T-helper 1 cell treated with Interleukin-12 subunit alpha and Interleukin-12 subunit beta and Interleukin-4 antibody, amounts not matched to agents 30 ng/mL and 1 ng/mL, for 36 hours (primary cell): ENCODE results near the gene LAX1. TPM values are rescaled to one million over a fixed set of nuclear protein-coding genes. Genes with fewer than 3 reads are reported as not detected.

ENCODE experiments used
- intact Hi-C: fragments of 100-400 bp; cut with micrococcal nuclease; formaldehyde crosslinking; loops from one replicate; pipeline ENCODE4 v1.15.1; 2024
- total RNA-seq: library from RNA; stranded (reverse); gene quantifications from 2 replicates; pipeline ENCODE4 v1.2.3, GENCODE V29; 2022

LAX1 gene
- total RNA-seq, 1 donor from 2014 or later = 12.6 TPM

- intact Hi-C loops = loop anchor here (1.0 kb wide), 7 partner anchors 10 to 157 kb away; partner anchors contain the start of genes SNRPE, ZBED6 and ZC3H11A
Observed at GRCh38 chr1:203764105-203765028, 616 bp upstream of the LAX1 start.

GRCh38 chr1:203768256-203768655 is 3.3 kb downstream of the LAX1 start:
- intact Hi-C loops = no loop called here

- intact Hi-C loops = no loop called here
Observed at GRCh38 chr1:203769505-203770343, 4.7 kb downstream of the LAX1 start.

- intact Hi-C loops = no loop called here
Observed at GRCh38 chr1:203771901-203772301, 6.9 kb downstream of the LAX1 start.

- intact Hi-C loops = no loop called here
Observed at GRCh38 chr1:203772836-203773235, 7.9 kb downstream of the LAX1 start.

GRCh38 chr1:203776636-203777035 is 11.7 kb downstream of the LAX1 start:
- intact Hi-C loops = no loop called here

GRCh38 chr1:203777596-203777995 is 12.6 kb downstream of the LAX1 start:
- intact Hi-C loops = no loop called here

- intact Hi-C loops = no loop called here
Observed at GRCh38 chr1:203778146-203778545, 13.2 kb downstream of the LAX1 start.

- intact Hi-C loops = no loop called here
Observed at GRCh38 chr1:203778789-203779188, 13.8 kb downstream of the LAX1 start.

- intact Hi-C loops = no loop called here
Observed at GRCh38 chr1:203781962-203782361, 17.0 kb downstream of the LAX1 start.

GRCh38 chr1:203789966-203790365 is 25.0 kb downstream of the LAX1 start:
- intact Hi-C loops = loop anchor here (10.0 kb wide), 1 partner anchor 715 kb away; no protein-coding TSS in a partner anchor

- intact Hi-C loops = loop anchor here (10.0 kb wide), 1 partner anchor 713 kb away; no protein-coding TSS in a partner anchor
Observed at GRCh38 chr1:203791498-203791897, 26.5 kb downstream of the LAX1 start.

- intact Hi-C loops = loop anchor here (10.0 kb wide), 1 partner anchor 712 kb away; no protein-coding TSS in a partner anchor
Observed at GRCh38 chr1:203792486-203792885, 27.5 kb downstream of the LAX1 start.

- intact Hi-C loops = loop anchor here (10.0 kb wide), 1 partner anchor 711 kb away; no protein-coding TSS in a partner anchor
Observed at GRCh38 chr1:203793561-203793960, 28.6 kb downstream of the LAX1 start.

- intact Hi-C loops = loop anchor here (1.0 to 10.0 kb wide), 14 partner anchors 30 to 1448 kb away; partner anchors contain the start of genes BTG2, LAX1, PPFIA4 and PPP1R12B
Observed at GRCh38 chr1:203794764-203795440, 29.9 kb downstream of the LAX1 start.

- intact Hi-C loops = loop anchor here (1.0 to 10.0 kb wide), 17 partner anchors 30 to 1448 kb away; partner anchors contain the start of genes BTG2, CYB5R1, LAX1 and PPFIA4
Observed at GRCh38 chr1:203795441-203796235, 30.7 kb downstream of the LAX1 start, which contains the start of the genes ZBED6 and ZC3H11A. Gene ZBED6 (plus strand): TSS chr1:203795623. CDS start chr1:203797523, 1,900 bp downstream. Gene ZC3H11A (plus strand): TSS chr1:203795623. CDS start chr1:203817071, 21,448 bp downstream.

GRCh38 chr1:203796236-203796605 is 31.2 kb downstream of the LAX1 start:
- intact Hi-C loops = loop anchor here (1.0 to 10.0 kb wide), 6 partner anchors 469 to 1449 kb away; partner anchors contain the start of genes CYB5R1 and PPP1R12B

- intact Hi-C loops = loop anchor here (2.0 to 10.0 kb wide), 5 partner anchors 470 to 1450 kb away; partner anchors contain the start of genes CYB5R1 and PPP1R12B
Observed at GRCh38 chr1:203797216-203797615, 32.2 kb downstream of the LAX1 start.

GRCh38 chr1:203797948-203798655 is 33.1 kb downstream of the LAX1 start:
- intact Hi-C loops = loop anchor here (2.0 to 10.0 kb wide), 5 partner anchors 471 to 1451 kb away; partner anchors contain the start of genes CYB5R1 and PPP1R12B
